ENCODE measurements around the gene GNB4. TPM values are rescaled to one million over a fixed set of nuclear protein-coding genes. Genes with fewer than 3 reads are reported as not detected.

Gene GNB4
- total RNA-seq, 4 donors from 2014 or later: 4.6 to 29.7 (median 4.8) TPM

DNA sequence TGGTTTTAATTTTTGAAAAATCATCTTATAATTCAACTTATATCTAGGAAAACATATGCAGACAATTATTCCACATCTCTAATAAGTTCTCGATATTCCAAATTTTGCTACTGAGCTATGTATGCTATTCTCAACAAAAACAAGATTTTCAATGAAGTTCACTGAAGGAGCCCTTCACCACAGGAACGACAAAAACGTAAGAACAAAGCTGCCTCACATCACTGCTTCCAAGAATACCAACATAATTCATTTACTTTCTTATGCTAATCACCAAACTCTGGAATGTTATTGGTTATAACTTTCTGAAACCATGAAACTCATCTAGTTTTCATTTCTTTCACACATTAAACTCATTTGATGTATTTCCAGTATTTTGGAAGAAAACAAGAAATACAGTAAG lies 49.7 kb downstream of the GNB4 start:
- TF ChIP-seq POLR2A (IDR thresholded peaks at IDR 0.05): no peak
- TF ChIP-seq, protein P1, sequence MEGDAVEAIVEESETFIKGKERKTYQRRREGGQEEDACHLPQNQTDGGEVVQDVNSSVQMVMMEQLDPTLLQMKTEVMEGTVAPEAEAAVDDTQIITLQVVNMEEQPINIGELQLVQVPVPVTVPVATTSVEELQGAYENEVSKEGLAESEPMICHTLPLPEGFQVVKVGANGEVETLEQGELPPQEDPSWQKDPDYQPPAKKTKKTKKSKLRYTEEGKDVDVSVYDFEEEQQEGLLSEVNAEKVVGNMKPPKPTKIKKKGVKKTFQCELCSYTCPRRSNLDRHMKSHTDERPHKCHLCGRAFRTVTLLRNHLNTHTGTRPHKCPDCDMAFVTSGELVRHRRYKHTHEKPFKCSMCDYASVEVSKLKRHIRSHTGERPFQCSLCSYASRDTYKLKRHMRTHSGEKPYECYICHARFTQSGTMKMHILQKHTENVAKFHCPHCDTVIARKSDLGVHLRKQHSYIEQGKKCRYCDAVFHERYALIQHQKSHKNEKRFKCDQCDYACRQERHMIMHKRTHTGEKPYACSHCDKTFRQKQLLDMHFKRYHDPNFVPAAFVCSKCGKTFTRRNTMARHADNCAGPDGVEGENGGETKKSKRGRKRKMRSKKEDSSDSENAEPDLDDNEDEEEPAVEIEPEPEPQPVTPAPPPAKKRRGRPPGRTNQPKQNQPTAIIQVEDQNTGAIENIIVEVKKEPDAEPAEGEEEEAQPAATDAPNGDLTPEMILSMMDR (IDR thresholded peaks at IDR 0.05): no peak
- Histone ChIP-seq H3K9me3 (no peaks in the 10 kb centered on the region), H3K4me1 (no peaks in the 10 kb centered on the region), H3K36me3 (peaks cover 0 to 40% (median 0%) of the 10 kb centered on the region in 3 donors), H3K4me3 (no peak overlapping the region), H3K27me3 (no peaks in the 10 kb centered on the region), H3K27ac (no peak overlapping the region)
- DNase-seq: no peak

DNA sequence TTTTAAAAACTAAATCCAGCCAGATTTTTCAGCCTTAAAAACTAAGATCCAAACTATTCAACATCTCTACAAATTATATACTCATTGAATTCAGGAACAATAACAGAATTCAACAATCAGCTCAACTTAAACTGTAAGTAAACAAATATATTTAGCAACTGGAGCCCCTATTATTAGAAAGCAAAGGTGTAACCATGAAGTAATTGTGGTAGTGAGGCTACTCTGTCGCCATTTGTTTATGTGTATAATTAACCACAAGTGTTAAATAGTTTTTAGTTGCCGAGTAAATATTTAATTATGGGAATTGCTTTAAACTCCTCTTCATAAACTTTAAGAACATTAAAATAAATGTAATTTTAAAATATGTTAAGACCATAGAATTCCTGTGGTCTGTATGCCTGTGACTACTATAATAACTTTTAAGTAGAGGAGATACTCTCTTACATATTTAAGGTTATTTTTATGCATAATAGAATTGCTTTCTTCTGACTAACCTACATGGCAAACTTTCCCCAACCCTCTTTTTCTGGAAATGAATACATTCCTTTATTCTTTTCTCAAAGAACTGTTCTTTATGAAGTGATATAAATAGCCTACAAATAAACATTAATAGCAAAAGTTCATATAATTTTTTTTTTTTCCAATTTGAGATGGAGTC lies 52.6 kb downstream of the GNB4 start:
- TF ChIP-seq, protein P1 (IDR thresholded peaks at IDR 0.05): no peak
- TF ChIP-seq POLR2A (IDR thresholded peaks at IDR 0.05): no peak
- Histone ChIP-seq H3K27me3 (no peaks in the 10 kb centered on the region), H3K36me3 (peaks cover 0 to 48% (median 0%) of the 10 kb centered on the region in 3 donors), H3K4me3 (no peak overlapping the region), H3K4me1 (no peaks in the 10 kb centered on the region), H3K27ac (no peak overlapping the region), H3K9me3 (no peaks in the 10 kb centered on the region)
- DNase-seq: no peak

DNA sequence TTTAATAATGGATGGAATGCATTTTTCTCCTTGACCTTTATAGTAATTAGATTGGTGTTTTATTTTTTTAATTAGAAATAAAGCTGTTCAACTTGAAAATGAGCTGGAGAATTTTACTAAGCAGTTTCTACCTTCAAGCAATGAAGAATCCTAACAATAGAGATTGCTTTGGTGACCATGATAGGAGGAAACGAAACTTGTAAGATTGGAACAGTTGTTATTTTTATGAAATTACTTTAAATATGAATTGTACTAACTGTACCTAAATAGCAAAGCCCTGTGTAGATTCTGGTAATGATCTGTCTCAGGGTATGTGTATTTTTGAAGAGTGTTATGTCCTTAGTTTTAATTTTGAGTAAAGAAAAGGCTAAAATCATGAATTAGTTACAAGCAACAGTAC lies 59.4 kb downstream of the GNB4 start:
- DNase-seq: no peak
- TF ChIP-seq, protein P1 (IDR thresholded peaks at IDR 0.05): no peak
- TF ChIP-seq POLR2A (IDR thresholded peaks at IDR 0.05): no peak
- Histone ChIP-seq H3K36me3 (peaks cover 0 to 66% (median 0%) of the 10 kb centered on the region in 3 donors), H3K4me1 (no peaks in the 10 kb centered on the region), H3K9me3 (no peaks in the 10 kb centered on the region), H3K27ac (no peak overlapping the region), H3K4me3 (no peak overlapping the region), H3K27me3 (no peaks in the 10 kb centered on the region)

DNA sequence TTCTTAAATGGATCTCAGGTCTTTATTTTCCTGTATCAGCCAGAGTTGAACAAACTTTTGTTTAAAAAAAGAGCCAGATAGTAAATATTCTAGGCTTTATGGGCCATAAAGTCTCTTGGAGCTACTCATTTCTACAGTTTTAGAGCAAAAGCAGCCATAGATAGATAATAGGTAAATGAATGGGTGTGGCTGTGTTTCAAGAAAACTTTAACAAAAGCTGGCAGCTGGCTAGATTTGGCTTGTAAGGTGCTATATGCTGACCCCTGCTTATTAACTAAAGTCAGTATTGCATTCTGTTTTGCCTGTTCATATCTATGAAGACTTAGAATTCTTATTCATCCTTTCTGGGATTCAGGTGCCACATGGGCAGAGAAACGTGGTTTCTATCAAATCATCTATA lies 74.8 kb downstream of the GNB4 start:
- Histone ChIP-seq H3K27me3 (no peaks in the 10 kb centered on the region), H3K4me1 (no peaks in the 10 kb centered on the region), H3K36me3 (peaks cover 0 to 63% (median 0%) of the 10 kb centered on the region in 3 donors), H3K9me3 (no peaks in the 10 kb centered on the region), H3K4me3 (no peak overlapping the region), H3K27ac (no peak overlapping the region)
- DNase-seq: no peak
- TF ChIP-seq, protein P1 (IDR thresholded peaks at IDR 0.05): no peak
- TF ChIP-seq POLR2A (IDR thresholded peaks at IDR 0.05): no peak

DNA sequence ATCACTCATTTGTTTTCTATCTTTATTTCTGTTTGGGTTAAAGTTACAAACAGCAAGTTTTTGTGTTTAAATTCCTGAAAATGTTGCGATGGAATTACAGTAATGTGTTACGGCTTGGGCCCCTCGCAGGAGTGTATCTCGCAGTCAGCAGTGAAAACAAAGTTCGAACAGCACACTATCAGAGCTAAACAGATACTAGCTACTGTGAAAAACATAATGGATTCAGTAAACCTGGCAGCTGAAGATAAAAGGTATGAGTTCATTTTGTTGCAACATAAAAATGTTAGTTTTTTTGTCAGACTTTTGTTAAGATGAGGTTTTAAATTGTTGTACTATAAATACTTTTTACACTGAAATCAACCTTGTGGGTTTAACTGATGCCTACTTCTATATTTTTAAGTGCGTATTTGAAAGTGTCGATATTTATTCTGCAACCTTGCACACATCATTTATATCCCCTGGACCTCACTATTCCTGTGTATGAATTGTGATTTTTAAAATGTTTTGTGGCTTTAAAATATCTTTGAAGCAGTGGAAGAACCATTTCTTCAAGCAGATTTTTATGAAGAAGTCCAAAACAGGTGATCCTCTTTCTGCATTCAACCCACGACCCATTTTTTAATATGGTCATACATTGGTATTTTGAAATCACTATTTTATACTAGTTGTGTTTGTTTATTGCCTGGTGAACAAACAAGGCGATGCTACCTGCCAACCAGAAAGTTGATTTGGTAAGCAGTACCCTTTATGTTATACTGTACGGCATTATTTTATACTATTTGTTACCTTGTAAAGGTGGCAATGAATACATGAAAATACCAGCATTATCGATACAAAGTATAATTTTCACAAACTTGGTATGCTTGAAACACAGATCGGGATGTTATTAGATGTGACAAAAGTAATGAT lies 75.9 kb downstream of the GNB4 start:
- Histone ChIP-seq H3K4me3 (no peak overlapping the region), H3K27me3 (no peaks in the 10 kb centered on the region), H3K36me3 (peaks cover 0 to 61% (median 0%) of the 10 kb centered on the region in 3 donors), H3K9me3 (no peaks in the 10 kb centered on the region), H3K27ac (no peak overlapping the region), H3K4me1 (no peaks in the 10 kb centered on the region)
- DNase-seq: no peak
- TF ChIP-seq, protein P1 (IDR thresholded peaks at IDR 0.05): no peak
- no peak for TF ChIP-seq POLR2A (IDR thresholded peaks at IDR 0.05)
